ENCODE measurements around the gene PLAC1. TPM values are rescaled to one million over a fixed set of nuclear protein-coding genes. Genes with fewer than 3 reads are reported as not detected.
A peak's percentile ranks its signal among the peaks of the same experiment; 100 is the strongest.

The PLAC1 gene
- total and polyA plus RNA-seq, 4 donors, result 0.31 to 0.63 (median 0.47) TPM; not detected in 1

DNA sequence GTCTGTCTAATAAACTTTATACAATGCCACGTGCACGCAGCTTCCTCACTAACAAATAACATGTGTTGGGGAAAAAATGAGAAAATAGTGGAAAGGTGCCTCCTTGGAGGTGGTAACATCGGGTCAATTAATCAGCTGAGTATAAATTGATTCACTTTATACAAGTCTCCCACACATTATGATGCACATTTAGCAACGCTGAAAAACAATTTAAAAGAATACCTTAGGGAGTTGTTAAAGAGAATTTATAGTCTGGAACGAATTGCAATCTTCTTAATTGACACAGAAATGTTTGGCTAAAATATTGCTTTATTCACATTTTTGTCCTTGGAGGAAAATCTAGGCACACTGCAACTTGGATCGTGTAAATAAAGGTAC is 114.1 kb downstream of the PLAC1 start:
- no peak overlapping the region for H3K9ac ChIP-seq (ENCODE audit: insufficient read depth in 1 of 2, low read length in 2 of 2)
- H3K4me3 ChIP-seq, result no peak overlapping the region
- WGBS, 2 donors, result 54 to 66% methylated on average over 6 of the region's 6 CpGs
- TF ChIP-seq, protein P1, sequence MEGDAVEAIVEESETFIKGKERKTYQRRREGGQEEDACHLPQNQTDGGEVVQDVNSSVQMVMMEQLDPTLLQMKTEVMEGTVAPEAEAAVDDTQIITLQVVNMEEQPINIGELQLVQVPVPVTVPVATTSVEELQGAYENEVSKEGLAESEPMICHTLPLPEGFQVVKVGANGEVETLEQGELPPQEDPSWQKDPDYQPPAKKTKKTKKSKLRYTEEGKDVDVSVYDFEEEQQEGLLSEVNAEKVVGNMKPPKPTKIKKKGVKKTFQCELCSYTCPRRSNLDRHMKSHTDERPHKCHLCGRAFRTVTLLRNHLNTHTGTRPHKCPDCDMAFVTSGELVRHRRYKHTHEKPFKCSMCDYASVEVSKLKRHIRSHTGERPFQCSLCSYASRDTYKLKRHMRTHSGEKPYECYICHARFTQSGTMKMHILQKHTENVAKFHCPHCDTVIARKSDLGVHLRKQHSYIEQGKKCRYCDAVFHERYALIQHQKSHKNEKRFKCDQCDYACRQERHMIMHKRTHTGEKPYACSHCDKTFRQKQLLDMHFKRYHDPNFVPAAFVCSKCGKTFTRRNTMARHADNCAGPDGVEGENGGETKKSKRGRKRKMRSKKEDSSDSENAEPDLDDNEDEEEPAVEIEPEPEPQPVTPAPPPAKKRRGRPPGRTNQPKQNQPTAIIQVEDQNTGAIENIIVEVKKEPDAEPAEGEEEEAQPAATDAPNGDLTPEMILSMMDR (IDR thresholded peaks at IDR 0.05; ENCODE audit: control extremely low read depth, extremely low read depth), result no peak
- H3K27ac ChIP-seq (ENCODE audit: low read depth in 1 of 2, low read length in 1 of 2), result no peak overlapping the region
- peaks cover 6 to 16% (median 13%) of the 10 kb centered on the region in 3 donors for H3K27me3 ChIP-seq (ENCODE audit: control insufficient read depth in 3 of 3, insufficient read depth in 3 of 3, low read length in 2 of 3)
- H3K4me1 ChIP-seq (ENCODE audit: control insufficient read depth in 5 of 5, insufficient read depth in 5 of 5, low read length in 5 of 5), result peaks cover 0 to 5% (median 0%) of the 10 kb centered on the region in 5 donors
- ATAC-seq (ENCODE audit: insufficient read depth, low FRiP score) (no peak), DNase-seq (no peak)
- H3K36me3 ChIP-seq (ENCODE audit: control insufficient read depth in 4 of 4, insufficient read depth in 4 of 4, low read length in 4 of 4), result no peaks in the 10 kb centered on the region
- H3K9me3 ChIP-seq (ENCODE audit: control insufficient read depth in 4 of 4, insufficient read depth in 3 of 4, low read length in 3 of 4), result peaks cover 0 to 3% (median 0%) of the 10 kb centered on the region in 4 donors

DNA sequence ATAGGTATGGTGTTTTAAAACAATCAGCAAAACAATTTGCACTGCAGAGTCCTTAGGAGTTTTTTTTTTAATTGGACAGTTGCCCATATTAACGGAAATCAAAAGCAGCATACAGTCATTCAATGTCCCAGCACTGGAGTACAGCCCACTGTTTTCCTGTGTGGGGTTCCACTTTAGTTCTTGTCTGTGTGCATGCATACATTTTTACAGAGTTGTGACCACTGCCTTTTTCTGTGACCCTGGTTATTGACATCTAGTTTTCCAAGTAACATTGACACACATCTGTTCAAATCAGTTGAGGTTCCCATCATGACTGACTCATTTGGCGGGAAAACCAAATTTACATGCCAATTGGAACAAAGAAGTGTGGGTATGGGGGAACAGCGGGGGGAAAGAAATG is 115.0 kb downstream of the PLAC1 start:
- H3K36me3 ChIP-seq (ENCODE audit: control insufficient read depth in 4 of 4, insufficient read depth in 4 of 4, low read length in 4 of 4), result no peaks in the 10 kb centered on the region
- peaks cover 0 to 5% (median 0%) of the 10 kb centered on the region in 5 donors for H3K4me1 ChIP-seq (ENCODE audit: control insufficient read depth in 5 of 5, insufficient read depth in 5 of 5, low read length in 5 of 5)
- peaks cover 6 to 16% (median 13%) of the 10 kb centered on the region in 3 donors for H3K27me3 ChIP-seq (ENCODE audit: control insufficient read depth in 3 of 3, insufficient read depth in 3 of 3, low read length in 2 of 3)
- H3K9ac ChIP-seq (ENCODE audit: insufficient read depth in 1 of 2, low read length in 2 of 2), result no peak overlapping the region
- no peak overlapping the region for H3K4me3 ChIP-seq
- H3K9me3 ChIP-seq (ENCODE audit: control insufficient read depth in 4 of 4, insufficient read depth in 3 of 4, low read length in 3 of 4), result peaks cover 0 to 3% (median 0%) of the 10 kb centered on the region in 4 donors
- no peak overlapping the region for H3K27ac ChIP-seq (ENCODE audit: low read depth in 1 of 2, low read length in 1 of 2)
- TF ChIP-seq, protein P1 (IDR thresholded peaks at IDR 0.05; ENCODE audit: control extremely low read depth, extremely low read depth), result no peak
- ATAC-seq (ENCODE audit: insufficient read depth, low FRiP score) (no peak), DNase-seq (no peak)
- 48 to 76% methylated on average over 3 of the region's 3 CpGs for WGBS, 2 donors

DNA sequence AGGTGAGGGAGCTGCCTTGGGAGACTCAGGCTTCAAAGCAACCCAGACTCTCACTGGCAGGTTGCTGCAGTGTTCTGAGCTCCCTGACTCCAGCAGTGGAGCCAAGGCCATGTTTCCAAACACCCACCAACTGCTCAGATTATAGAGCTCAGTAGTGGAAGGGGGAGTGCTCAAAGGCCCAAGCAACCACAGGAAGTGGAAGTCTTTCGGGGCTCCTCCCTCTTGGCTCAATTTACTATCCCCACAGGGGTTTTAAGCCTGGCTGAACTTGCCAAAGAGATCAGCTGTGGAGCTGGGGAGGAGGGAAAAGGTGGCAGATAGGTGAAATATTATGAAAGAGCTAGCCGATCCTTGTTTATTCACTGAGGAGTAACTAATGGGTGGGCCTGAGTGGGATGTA is 115.8 kb downstream of the PLAC1 start:
- Histone ChIP-seq H3K9me3 (ENCODE audit: control insufficient read depth in 4 of 4, insufficient read depth in 3 of 4, low read length in 3 of 4) (peaks cover 0 to 3% (median 0%) of the 10 kb centered on the region in 4 donors), H3K36me3 (ENCODE audit: control insufficient read depth in 4 of 4, insufficient read depth in 4 of 4, low read length in 4 of 4) (no peaks in the 10 kb centered on the region), H3K9ac (ENCODE audit: insufficient read depth in 1 of 2, low read length in 2 of 2) (no peak overlapping the region), H3K27me3 (ENCODE audit: control insufficient read depth in 3 of 3, insufficient read depth in 3 of 3, low read length in 2 of 3) (peaks cover 6 to 16% (median 13%) of the 10 kb centered on the region in 3 donors), H3K4me1 (ENCODE audit: control insufficient read depth in 5 of 5, insufficient read depth in 5 of 5, low read length in 5 of 5) (peaks cover 0 to 5% (median 0%) of the 10 kb centered on the region in 5 donors), H3K4me3 (no peak overlapping the region), H3K27ac (ENCODE audit: low read depth in 1 of 2, low read length in 1 of 2) (no peak overlapping the region)
- DNase-seq (peak; percentile 30 to 66 (median 41)), ATAC-seq (ENCODE audit: insufficient read depth, low FRiP score) (no peak)
- TF ChIP-seq, protein P1 (IDR thresholded peaks at IDR 0.05; ENCODE audit: control extremely low read depth, extremely low read depth), result no peak
- 17 to 49% methylated on average over 2 of the region's 2 CpGs for WGBS, 2 donors

DNA sequence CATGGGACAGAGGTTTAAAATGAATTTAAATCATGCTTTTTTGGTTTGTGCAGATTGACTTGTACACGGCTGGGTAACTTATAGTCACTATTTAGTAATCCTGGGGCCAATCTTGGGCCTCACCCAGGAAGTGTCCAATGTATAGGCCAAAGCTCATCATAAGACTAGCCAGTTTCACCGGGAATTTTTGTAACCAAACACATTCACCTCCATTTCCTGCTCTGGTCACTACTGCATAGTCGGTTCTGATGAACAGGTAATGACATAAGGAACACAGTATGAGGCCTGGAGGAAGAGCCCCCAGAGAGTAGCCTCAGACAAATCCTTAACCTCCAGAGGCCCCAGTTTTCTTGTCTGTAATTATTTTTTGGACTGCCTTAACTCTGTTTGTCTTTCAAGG is 116.4 kb downstream of the PLAC1 start:
- no peak for ATAC-seq (ENCODE audit: insufficient read depth, low FRiP score)
- peaks cover 6 to 14% (median 13%) of the 10 kb centered on the region in 3 donors for H3K27me3 ChIP-seq (ENCODE audit: control insufficient read depth in 3 of 3, insufficient read depth in 3 of 3, low read length in 2 of 3)
- peaks cover 0 to 9% (median under 1%) of the 10 kb centered on the region in 5 donors for H3K4me1 ChIP-seq (ENCODE audit: control insufficient read depth in 5 of 5, insufficient read depth in 5 of 5, low read length in 5 of 5)
- H3K4me3 ChIP-seq, result no peak overlapping the region
- no peak overlapping the region for H3K9ac ChIP-seq (ENCODE audit: insufficient read depth in 1 of 2, low read length in 2 of 2)
- no peak overlapping the region for H3K27ac ChIP-seq (ENCODE audit: low read depth in 1 of 2, low read length in 1 of 2)
- peaks cover 0 to 3% (median 0%) of the 10 kb centered on the region in 4 donors for H3K9me3 ChIP-seq (ENCODE audit: control insufficient read depth in 4 of 4, insufficient read depth in 3 of 4, low read length in 3 of 4)
- 54 to 68% methylated on average over 3 of the region's 3 CpGs for WGBS, 2 donors
- H3K36me3 ChIP-seq (ENCODE audit: control insufficient read depth in 4 of 4, insufficient read depth in 4 of 4, low read length in 4 of 4), result no peaks in the 10 kb centered on the region
- TF ChIP-seq, protein P1 (IDR thresholded peaks at IDR 0.05; ENCODE audit: control extremely low read depth, extremely low read depth), result no peak
- DNase-seq, result no peak
